GM18909 (cell line): ENCODE results near the gene PEX16.

Experiments used
- ATAC-seq: cut with Tn5 transposase; IDR thresholded peaks from one replicate; pipeline ENCODE4 v1.9.1; 2021; ENCODE audit warnings: mild to moderate bottlenecking; ENCODE audit not compliant: unreplicated experiment, poor library complexity

Gene PEX16

GRCh38 chr11:45932217-45932616, 14.5 kb upstream of the PEX16 start:
- no peak for ATAC-seq

GRCh38 chr11:45931739-45932138, 14.1 kb upstream of the PEX16 start:
- ATAC-seq, result no peak

GRCh38 chr11:45930951-45931570, 13.4 kb upstream of the PEX16 start:
- no peak for ATAC-seq

GRCh38 chr11:45930031-45930794, 12.5 kb upstream of the PEX16 start:
- ATAC-seq, result peak; percentile 94

- ATAC-seq, result peak; percentile 16
Observed at GRCh38 chr11:45929486-45930030, 11.9 kb upstream of the PEX16 start.

- no peak for ATAC-seq
Observed at GRCh38 chr11:45928535-45929215, 11.0 kb upstream of the PEX16 start.

- no peak for ATAC-seq
Observed at GRCh38 chr11:45927684-45928413, 10.2 kb upstream of the PEX16 start.

- no peak for ATAC-seq
Observed at GRCh38 chr11:45927332-45927683, 9.6 kb upstream of the PEX16 start.

GRCh38 chr11:45926536-45927331, 9.1 kb upstream of the PEX16 start:
- ATAC-seq, result no peak

- no peak for ATAC-seq
Observed at GRCh38 chr11:45926001-45926401, 8.3 kb upstream of the PEX16 start.

GRCh38 chr11:45925550-45925949, 7.9 kb upstream of the PEX16 start:
- no peak for ATAC-seq

- ATAC-seq, result no peak
Observed at GRCh38 chr11:45924927-45925326, 7.2 kb upstream of the PEX16 start.

- ATAC-seq, result no peak
Observed at GRCh38 chr11:45924036-45924915, 6.6 kb upstream of the PEX16 start.

- no peak for ATAC-seq
Observed at GRCh38 chr11:45922425-45923082, 4.9 kb upstream of the PEX16 start, which contains the start of gene LARGE2. Gene LARGE2, plus strand, starts transcription at chr11:45922656. Its CDS starts 227 bp downstream, at chr11:45922883.

- ATAC-seq, result no peak
Observed at GRCh38 chr11:45921561-45922424, 4.1 kb upstream of the PEX16 start.

- no peak for ATAC-seq
Observed at GRCh38 chr11:45920531-45921477, 3.1 kb upstream of the PEX16 start.
